Endothelial cell of umbilical vein (primary cell): ENCODE measurements around the gene EML2. TPM values are rescaled to one million over a fixed set of nuclear protein-coding genes. Genes with fewer than 3 reads are reported as not detected.

Experiments
- BruUV-seq: library from RNA; stranded (reverse); fragments of 400-500 nt; replicated peaks from 2 replicates; lab custom pipeline; 2021; lab: Mats Ljungman, UMichigan
- CTCF ChIA-PET: fragments of 300-600, 350-600 bp; sonication (Branson Sonifier 250); formaldehyde crosslinking; loops from one replicate; lab custom pipeline; 2021; ENCODE audit warnings: antibody characterized with exemption, inconsistent platforms; lab: Charles Lee
- POLR2A ChIA-PET: fragments of 300-600, 350-600 bp; sonication (Branson Sonifier 250); formaldehyde crosslinking; loops from one replicate; lab custom pipeline; 2021; ENCODE audit warnings: antibody characterized with exemption, inconsistent platforms; lab: Charles Lee
- DNase-seq: peaks from one replicate; pipeline ENCODE4 v3.0.0-alpha.2; 2011; ENCODE audit warnings: low read depth, low spot score
- FAIRE-seq: peaks from 2 replicates; lab custom pipeline; 2011; peaks lifted over from hg19 to GRCh38; lab: Jason Lieb, UNC
- H2AFZ ChIP-seq: 2 replicates; pipeline ENCODE4 v1.6.0; 2012; ENCODE audit warnings: low read depth, low read length, control low read depth, inconsistent platforms
- H3K27ac ChIP-seq: 2 replicates; pipeline ENCODE4 v1.5.1; 2011; ENCODE audit warnings: low read depth, mild to moderate bottlenecking, control low read depth, low read length, moderate library complexity; ENCODE audit not compliant: insufficient read depth
- H3K27me3 ChIP-seq, 2 experiments: 2 replicates each; pipeline versions ENCODE4 v1.6.0 to v1.6.1; 2011; ENCODE audit warnings: low read length in 2 of 2, mixed read lengths in 1 of 2; ENCODE audit not compliant: control insufficient read depth in 2 of 2, insufficient read depth in 2 of 2
- H3K36me3 ChIP-seq, 2 experiments: 2 replicates in 1 of 2; 3 replicates in 1 of 2; pipeline ENCODE4 v1.5.1; 2011; ENCODE audit warnings: low read length in 2 of 2, mild to moderate bottlenecking in 1 of 2, moderate library complexity in 1 of 2; ENCODE audit not compliant: control insufficient read depth in 2 of 2, insufficient read depth in 2 of 2; ENCODE audit errors: extremely low read depth in 1 of 2
- H3K4me1 ChIP-seq: 3 replicates; pipeline ENCODE4 v1.5.1; 2011; ENCODE audit warnings: mild to moderate bottlenecking, low read length; ENCODE audit not compliant: control insufficient read depth, insufficient read depth; ENCODE audit errors: extremely low read depth
- H3K4me2 ChIP-seq: 2 replicates; pipeline ENCODE4 v1.6.1; 2011; ENCODE audit warnings: low read length, control low read depth, mixed read lengths; ENCODE audit not compliant: insufficient read depth
- H3K4me3 ChIP-seq, 3 experiments: fragments of 200-600 bp in 1 of 3; sonication (generic), shearing (Covaris generic) in 1 of 3; replicated peaks in 1 of 3; 2 replicates each; pipeline ENCODE4 v1.5.1; 2011 to 2016; ENCODE audit warnings: control low read depth in 3 of 3, low read length in 3 of 3, mild to moderate bottlenecking in 2 of 3, inconsistent platforms in 1 of 3, low read depth in 1 of 3, moderate library complexity in 1 of 3; ENCODE audit not compliant: insufficient read depth in 1 of 3
- H3K79me2 ChIP-seq: 2 replicates; pipeline ENCODE4 v1.6.0; 2012; ENCODE audit warnings: low read length, inconsistent platforms; ENCODE audit not compliant: control insufficient read depth, insufficient read depth
- H3K9ac ChIP-seq: replicated peaks from 2 replicates; pipeline ENCODE3; 2011; ENCODE audit warnings: low read length, control low read depth; ENCODE audit not compliant: insufficient read depth; ENCODE audit errors: extremely low read depth
- H3K9me1 ChIP-seq: replicated peaks from 3 replicates; pipeline ENCODE4 v1.6.0; 2011; ENCODE audit warnings: mild to moderate bottlenecking, low read length; ENCODE audit not compliant: control insufficient read depth, insufficient read depth; ENCODE audit errors: extremely low read depth
- H3K9me3 ChIP-seq: replicated peaks from 2 replicates; pipeline ENCODE4 v1.5.1; 2012; ENCODE audit warnings: low read length, inconsistent platforms; ENCODE audit not compliant: control insufficient read depth, insufficient read depth
- H4K20me1 ChIP-seq: replicated peaks from 2 replicates; pipeline ENCODE3; 2011; ENCODE audit warnings: mild to moderate bottlenecking, low read length; ENCODE audit not compliant: control insufficient read depth, insufficient read depth; ENCODE audit errors: extremely low read depth
- CTCF ChIP-seq, 2 donors: IDR thresholded peaks; 1 replicate in 1 of 2; 2 replicates in 1 of 2; pipeline ENCODE4 v1.5.1; 2011; ENCODE audit warnings: low read length in 2 of 2, mild to moderate bottlenecking in 2 of 2, moderate library complexity in 2 of 2, control low read depth in 1 of 2, inconsistent platforms in 1 of 2, low read depth in 1 of 2; ENCODE audit not compliant: insufficient read depth in 1 of 2; ENCODE audit errors: extremely low read depth in 1 of 2
- EZH2 ChIP-seq: IDR thresholded peaks from 2 replicates; pipeline ENCODE4 v1.6.1; 2012; ENCODE audit warnings: borderline replicate concordance, low read depth, mild to moderate bottlenecking, moderate library complexity, low read length, inconsistent platforms; ENCODE audit not compliant: severe bottlenecking
- FOS ChIP-seq: IDR thresholded peaks from 2 replicates; pipeline ENCODE4 v1.6.1; 2011; ENCODE audit warnings: mild to moderate bottlenecking, low read length, moderate library complexity, borderline replicate concordance; ENCODE audit not compliant: insufficient read depth
- GATA2 ChIP-seq: IDR thresholded peaks from 2 replicates; pipeline ENCODE4 v1.7.0; 2011; ENCODE audit warnings: low read depth, mild to moderate bottlenecking, moderate library complexity, mixed read lengths, low read length; ENCODE audit not compliant: insufficient read length, insufficient read depth
- JUN ChIP-seq: IDR thresholded peaks from 2 replicates; pipeline ENCODE4 v1.6.1; 2011; ENCODE audit warnings: borderline replicate concordance, low read depth; ENCODE audit not compliant: insufficient read length, insufficient read depth
- MAX ChIP-seq: IDR thresholded peaks from 2 replicates; pipeline ENCODE4 v1.6.1; 2011; ENCODE audit not compliant: insufficient read depth, insufficient read length
- MYC ChIP-seq: IDR thresholded peaks from one replicate; pipeline ENCODE4 v1.6.1; 2011; ENCODE audit warnings: mild to moderate bottlenecking, low read depth, low read length
- POLR2A ChIP-seq: IDR thresholded peaks from 2 replicates; pipeline ENCODE4 v1.6.1; 2012; ENCODE audit warnings: low read depth, mild to moderate bottlenecking, control low read depth, low read length
- POLR2AphosphoS5 ChIP-seq: IDR thresholded peaks from 2 replicates; pipeline ENCODE4 v1.6.1; 2012; ENCODE audit warnings: low read depth, mild to moderate bottlenecking, control low read depth, low read length, moderate library complexity; ENCODE audit not compliant: insufficient read depth
- dilution Hi-C: fragments of 300-500 bp; cut with MboI; formaldehyde crosslinking; loops from one replicate; pipeline ENCODE4 v1.15.0; 2019; ENCODE audit warnings: low sequenced_read_pairs; ENCODE audit not compliant: extremely low pct_ligation_motif_present
- intact Hi-C: fragments of 100-400 bp; cut with micrococcal nuclease; formaldehyde crosslinking; loops from one replicate; pipeline ENCODE4 v1.10.0; 2022
- polyA plus RNA-seq, 4 experiments: library from polyadenylated mRNA; depleted of rRNA in 3 of 4; stranded (reverse) in 3 of 4; unstranded in 1 of 4; fragments of >200 nt; gene quantifications; 2 replicates each; pipeline versions ENCODE4 v1.2.1 to v1.2.3, GENCODE V29; 2011 to 2012; ENCODE audit warnings: missing spikeins in 1 of 4
- total RNA-seq: library from RNA; stranded (reverse); gene quantifications from 2 replicates; pipeline ENCODE4 v1.2.3, GENCODE V29; 2021

EML2 gene
- total and polyA plus RNA-seq, 2 donors (not counting 3 experiments of a cell fraction or from before 2014, with no cell fraction given): 23.3 to 28.9 TPM

- Histone ChIP-seq H2AFZ (peak overlapping the region; percentile 35), H4K20me1 (no peaks in the 10 kb centered on the region), H3K4me1 (peaks cover 4% of the 10 kb centered on the region), H3K27me3 (peaks cover 26 to 28% of the 10 kb centered on the region in 2 experiments), H3K4me3 (no peak overlapping the region), H3K4me2 (peak overlapping the region; percentile 22), H3K79me2 (no peaks in the 10 kb centered on the region), H3K36me3 (no peaks in the 10 kb centered on the region), H3K27ac (no peak overlapping the region), H3K9ac (no peak overlapping the region), H3K9me1 (no peaks in the 10 kb centered on the region), H3K9me3 (no peaks in the 10 kb centered on the region)
- ChIA-PET CTCF (interaction anchor here (1.0 to 1.2 kb wide), 2 partner anchors 9 to 24 kb away, joined by 3 read pairs; partner anchors contain the start of gene QPCTL), POLR2A (no interaction called here)
- BruUV-seq: no TSS peak
- FAIRE-seq (no peak), DNase-seq (no peak)
- intact Hi-C loops (no loop called here), dilution Hi-C loops (no loop called here)
- TF ChIP-seq FOS (no peak), EZH2 (peak; percentile 89), POLR2AphosphoS5 (no peak), GATA2 (no peak)
Observed at GRCh38 chr19:45668342-45668871, 29.2 kb upstream of the EML2 start.

- dilution Hi-C loops: no loop called here
- Histone ChIP-seq H2AFZ (peak within 1 kb of the TSS; percentile 35), H4K20me1 (no peaks in the 10 kb centered on the region), H3K79me2 (no peaks in the 10 kb centered on the region), H3K4me2 (peak within 1 kb of the TSS; percentile 22), H3K4me3 (no peak within 1 kb of the TSS), H3K9me1 (no peaks in the 10 kb centered on the region), H3K36me3 (no peaks in the 10 kb centered on the region), H3K27ac (no peak within 1 kb of the TSS), H3K9ac (no peak within 1 kb of the TSS), H3K27me3 (peaks cover 26 to 27% of the 10 kb centered on the region in 2 experiments), H3K9me3 (no peaks in the 10 kb centered on the region), H3K4me1 (peaks cover 4% of the 10 kb centered on the region)
- CTCF ChIA-PET: interaction anchor here (1.0 kb wide), 1 partner anchor 25 kb away, joined by 3 read pairs; the partner anchor contains the start of gene QPCTL
- DNase-seq (no peak), FAIRE-seq (no peak)
- POLR2A ChIA-PET: no interaction called here
- no TSS peak for BruUV-seq
- intact Hi-C loops: no loop called here
- TF ChIP-seq CTCF (IDR thresholded peaks at IDR 0.05; ENCODE audit: extremely low read depth in 1 of 2, insufficient read depth in 1 of 2, low read depth in 1 of 2, low read length in 2 of 2) (no peak), JUN (no peak), FOS (no peak), POLR2A (no peak), GATA2 (no peak), EZH2 (no peak), MAX (no peak), POLR2AphosphoS5 (no peak), MYC (no peak)
Observed at GRCh38 chr19:45667620-45668341, 28.6 kb upstream of the EML2 start, which contains the start of gene GIPR. Gene GIPR, plus strand, starts transcription at chr19:45668221. Its CDS starts 1,300 bp downstream, at chr19:45669521.
